Activated CD4-positive, alpha-beta T cell treated with anti-CD3 and anti-CD28 coated beads for 4 hours (primary cell): Measurements from ENCODE around the gene FOSB.
A peak's percentile ranks its signal among the peaks of the same experiment; 100 is the strongest.

Experiments used
- DNase-seq, 2 donors: peaks; one replicate each; pipeline ENCODE4 v3.0.0-alpha.2; 2020

Gene FOSB

GRCh38 chr19:45485305-45486077, 17.7 kb downstream of the FOSB start:
- DNase-seq: peak; percentile 98

DNA sequence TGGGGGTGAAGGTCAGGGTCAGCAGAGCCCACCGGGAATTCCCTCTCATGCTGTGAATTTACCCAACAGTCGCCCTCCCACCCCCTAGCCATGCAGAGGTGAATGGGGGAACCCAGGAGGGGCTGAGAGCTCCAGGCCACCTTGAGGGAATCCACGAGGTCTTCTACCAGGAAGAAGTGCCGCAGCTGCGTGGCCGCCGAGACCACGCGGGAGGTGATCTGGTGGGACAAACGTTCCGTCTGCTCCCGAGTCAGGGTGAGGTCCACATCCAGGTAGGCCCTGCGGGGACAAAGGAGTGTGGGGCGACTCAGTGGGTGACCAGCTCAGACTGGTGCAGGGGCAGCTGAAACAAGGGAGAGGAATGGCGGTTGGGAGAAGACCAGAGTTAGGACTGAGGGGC, 20.9 kb downstream of the FOSB start:
- DNase-seq: no peak

GRCh38 chr19:45489216-45489855, 21.5 kb downstream of the FOSB start:
- no peak for DNase-seq

- no peak for DNase-seq
Observed at GRCh38 chr19:45492137-45492626, 24.4 kb downstream of the FOSB start.

GRCh38 chr19:45492627-45493470, 25.1 kb downstream of the FOSB start:
- DNase-seq: no peak

- DNase-seq: no peak
Observed at GRCh38 chr19:45494261-45494916, 26.6 kb downstream of the FOSB start.

GRCh38 chr19:45495178-45495577, 27.4 kb downstream of the FOSB start:
- DNase-seq: no peak

GRCh38 chr19:45496349-45496953, 28.7 kb downstream of the FOSB start:
- peak in 1 of 2 donors; percentile 42 for DNase-seq

DNA sequence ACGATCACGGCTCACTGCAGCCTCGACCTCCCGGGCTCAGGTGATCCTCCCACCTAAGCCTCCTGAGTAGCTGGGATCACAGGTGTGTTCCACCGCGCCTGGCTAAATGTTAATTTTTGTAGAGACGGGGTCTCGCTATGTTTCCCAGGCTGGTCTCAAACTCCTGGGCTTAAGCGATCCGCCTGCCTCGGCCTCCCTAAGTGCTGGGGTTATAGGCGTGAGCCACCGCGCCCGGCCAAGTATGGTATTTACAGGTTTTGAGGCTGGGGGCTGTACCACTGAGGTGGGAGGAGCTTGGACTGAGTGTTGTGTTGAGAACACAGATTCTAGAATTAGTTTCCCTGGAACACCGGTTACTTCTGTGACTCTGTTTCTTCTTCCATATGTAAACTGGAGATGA, 30.0 kb downstream of the FOSB start:
- DNase-seq: no peak

DNA sequence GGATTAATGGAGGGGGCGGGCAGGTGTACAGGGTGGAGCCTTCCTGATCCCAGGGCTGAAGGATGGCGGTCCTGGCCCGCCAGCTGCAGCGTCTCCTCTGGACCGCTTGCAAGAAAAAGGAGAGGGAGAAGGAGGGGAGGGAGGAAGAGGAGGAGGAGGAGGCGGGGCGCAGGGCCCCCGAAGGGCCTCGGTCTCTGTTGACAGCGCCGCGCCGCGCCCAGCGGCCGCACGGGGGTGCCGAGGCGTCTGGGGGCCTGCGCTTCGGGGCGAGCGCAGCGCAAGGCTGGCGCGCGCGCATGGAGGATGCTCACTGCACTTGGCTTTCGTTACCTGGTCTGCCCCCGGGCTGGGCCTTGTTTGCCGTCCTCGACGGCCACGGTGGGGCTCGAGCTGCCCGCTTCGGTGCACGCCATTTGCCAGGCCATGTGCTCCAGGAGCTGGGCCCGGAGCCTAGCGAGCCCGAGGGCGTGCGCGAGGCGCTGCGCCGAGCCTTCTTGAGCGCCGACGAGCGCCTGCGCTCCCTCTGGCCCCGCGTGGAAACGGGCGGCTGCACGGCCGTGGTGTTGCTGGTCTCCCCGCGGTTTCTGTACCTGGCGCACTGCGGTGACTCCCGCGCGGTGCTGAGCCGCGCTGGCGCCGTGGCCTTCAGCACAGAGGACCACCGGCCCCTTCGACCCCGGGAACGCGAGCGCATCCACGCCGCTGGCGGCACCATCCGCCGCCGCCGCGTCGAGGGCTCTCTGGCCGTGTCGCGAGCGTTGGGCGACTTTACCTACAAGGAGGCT, 30.8 kb downstream of the FOSB start, which contains the start of gene PPM1N:
PPM1N (plus strand) TSS at position 33 of the 785 bp plus-strand sequence; CDS start at position 63, 30 bp downstream.
- peak; percentile 61 to 64 for DNase-seq

DNA sequence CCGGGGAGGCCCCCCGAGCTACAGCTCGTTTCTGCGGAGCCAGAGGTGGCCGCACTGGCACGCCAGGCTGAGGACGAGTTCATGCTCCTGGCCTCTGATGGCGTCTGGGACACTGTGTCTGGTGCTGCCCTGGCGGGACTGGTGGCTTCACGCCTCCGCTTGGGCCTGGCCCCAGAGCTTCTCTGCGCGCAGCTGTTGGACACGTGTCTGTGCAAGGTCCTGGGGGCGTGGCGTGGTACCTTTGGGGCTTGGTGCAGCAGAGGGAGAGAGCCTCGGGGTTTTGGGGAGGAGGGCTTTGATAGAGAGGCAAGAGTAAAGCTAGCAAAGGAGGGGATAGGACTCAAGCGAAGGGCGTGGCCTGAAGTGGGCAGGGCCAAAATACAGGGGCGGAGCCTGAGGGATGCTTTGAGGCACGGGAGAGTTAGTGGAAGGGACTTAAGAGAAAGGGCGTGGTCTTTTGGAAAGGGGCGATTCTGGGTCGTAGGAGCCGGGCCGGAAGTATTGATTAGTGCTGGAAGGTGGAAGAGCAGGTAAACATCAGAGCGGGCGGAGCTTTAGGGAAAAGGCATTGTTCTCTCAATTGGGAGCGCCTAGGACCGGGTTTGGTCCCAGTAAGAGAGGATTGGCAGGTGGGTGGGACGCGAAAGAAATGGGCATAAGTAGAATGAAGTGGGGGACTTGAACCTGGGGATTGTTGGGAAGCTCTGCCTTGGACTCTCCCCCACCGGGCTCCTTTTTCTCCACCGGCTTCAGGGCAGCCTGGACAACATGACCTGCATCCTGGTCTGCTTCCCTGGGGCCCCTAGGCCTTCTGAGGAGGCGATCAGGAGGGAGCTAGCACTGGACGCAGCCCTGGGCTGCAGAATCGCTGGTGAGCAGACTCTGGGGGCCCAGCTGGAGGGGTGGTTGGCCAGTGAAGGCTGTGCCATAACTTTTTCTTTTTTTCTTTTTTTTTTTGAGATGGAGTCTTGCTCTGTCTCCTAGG, 31.7 kb downstream of the FOSB start:
- DNase-seq: peak; percentile 49 to 68

DNA sequence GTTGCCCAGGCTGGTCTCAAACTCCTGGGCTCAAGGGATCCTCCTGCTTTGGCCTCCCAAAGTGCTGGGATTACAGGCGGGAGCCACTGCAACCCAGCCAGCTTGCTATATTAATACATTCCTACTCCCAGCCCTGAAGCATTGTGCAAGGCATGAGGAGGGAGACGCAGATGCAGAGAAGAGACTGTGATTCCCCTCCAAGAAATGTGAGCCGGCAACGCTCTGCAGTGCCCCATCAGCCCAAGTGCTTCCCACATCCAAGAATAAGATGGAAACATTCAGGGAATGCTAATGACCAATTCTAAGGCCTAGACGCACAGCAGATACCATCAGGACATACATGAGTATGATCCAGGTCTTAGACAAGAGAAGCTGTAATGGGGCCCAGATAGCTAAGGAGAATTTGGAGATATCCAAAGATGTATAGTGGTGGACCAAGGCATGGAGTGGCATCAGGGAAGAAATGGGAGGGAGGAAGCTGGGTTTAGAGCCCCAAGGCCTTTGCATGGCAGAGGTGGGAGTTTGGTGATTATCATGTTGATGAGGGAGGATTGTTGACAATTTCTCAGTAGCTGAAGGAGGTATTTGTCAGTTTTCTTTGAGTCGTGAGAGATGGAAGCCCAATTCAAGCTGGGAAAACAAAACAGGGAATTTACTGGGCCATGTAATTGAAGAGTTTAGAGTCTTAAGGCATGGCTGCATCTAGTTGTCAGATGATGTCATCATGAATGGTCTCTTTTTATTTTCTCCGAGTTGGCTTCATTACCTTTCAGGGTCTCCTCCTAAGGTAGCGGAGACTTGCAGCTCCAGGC, 33.3 kb downstream of the FOSB start:
- DNase-seq: no peak

DNA sequence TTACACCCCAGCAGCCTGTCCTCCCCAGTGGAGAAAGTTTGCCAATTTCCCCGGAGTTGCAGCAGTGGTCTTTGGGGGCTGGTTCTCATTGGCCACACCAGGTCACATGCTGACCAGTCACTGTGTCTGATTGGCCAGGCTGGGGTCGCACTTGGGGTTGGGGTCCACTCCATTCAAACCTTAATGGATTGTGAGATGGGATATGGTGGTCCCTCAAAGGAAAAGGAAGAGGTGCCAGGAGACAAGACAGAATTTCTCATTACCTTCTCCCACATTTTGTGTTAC, 33.9 kb downstream of the FOSB start:
- no peak for DNase-seq

GRCh38 chr19:45502111-45502510, 34.3 kb downstream of the FOSB start:
- DNase-seq: no peak

DNA sequence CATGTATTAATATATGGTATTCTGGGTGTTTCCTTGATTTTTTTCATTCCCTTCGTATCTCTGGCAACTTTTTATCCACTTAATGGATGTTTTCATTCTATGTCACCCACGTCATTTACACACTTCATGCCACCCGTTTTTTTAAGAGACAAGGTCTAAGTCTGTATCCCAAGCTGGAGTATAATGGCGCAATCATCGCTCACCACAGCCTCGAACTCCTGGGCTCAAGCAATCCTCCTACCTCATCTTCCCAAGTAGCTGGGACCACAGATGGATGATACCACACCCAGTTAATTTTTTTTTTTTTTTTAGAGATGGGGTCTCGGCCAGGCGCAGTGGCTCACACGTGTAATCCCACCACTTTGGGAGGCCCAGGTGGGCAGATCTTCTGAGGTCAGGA, 36.1 kb downstream of the FOSB start:
- no peak for DNase-seq

GRCh38 chr19:45505151-45505995, 37.6 kb downstream of the FOSB start:
- no peak for DNase-seq

DNA sequence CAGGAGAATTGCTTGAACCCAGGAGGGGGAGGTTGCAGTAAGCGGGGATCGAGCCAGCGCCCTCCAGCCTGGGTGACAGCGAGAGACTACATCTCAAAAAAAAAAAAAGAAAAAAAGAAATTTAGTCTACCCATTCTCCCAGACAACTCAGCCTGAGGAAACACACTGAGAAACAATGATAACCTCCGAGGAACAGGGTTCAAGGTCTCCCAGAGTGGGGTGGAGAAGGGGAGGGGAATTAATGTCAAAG, 38.1 kb downstream of the FOSB start:
- no peak for DNase-seq

- peak; percentile 99 to 100 for DNase-seq
Observed at GRCh38 chr19:45506246-45506988, 38.6 kb downstream of the FOSB start.
